ENCODE data around the gene BTNL9.

GRCh38 chr5:181100121-181100875 is 60.2 kb downstream of the BTNL9 start:
- TF ChIP-seq EZH2 (optimal IDR thresholded peaks at IDR 0.05; ENCODE audit: low read depth, low read length) = no peak
- TF ChIP-seq, protein P1, sequence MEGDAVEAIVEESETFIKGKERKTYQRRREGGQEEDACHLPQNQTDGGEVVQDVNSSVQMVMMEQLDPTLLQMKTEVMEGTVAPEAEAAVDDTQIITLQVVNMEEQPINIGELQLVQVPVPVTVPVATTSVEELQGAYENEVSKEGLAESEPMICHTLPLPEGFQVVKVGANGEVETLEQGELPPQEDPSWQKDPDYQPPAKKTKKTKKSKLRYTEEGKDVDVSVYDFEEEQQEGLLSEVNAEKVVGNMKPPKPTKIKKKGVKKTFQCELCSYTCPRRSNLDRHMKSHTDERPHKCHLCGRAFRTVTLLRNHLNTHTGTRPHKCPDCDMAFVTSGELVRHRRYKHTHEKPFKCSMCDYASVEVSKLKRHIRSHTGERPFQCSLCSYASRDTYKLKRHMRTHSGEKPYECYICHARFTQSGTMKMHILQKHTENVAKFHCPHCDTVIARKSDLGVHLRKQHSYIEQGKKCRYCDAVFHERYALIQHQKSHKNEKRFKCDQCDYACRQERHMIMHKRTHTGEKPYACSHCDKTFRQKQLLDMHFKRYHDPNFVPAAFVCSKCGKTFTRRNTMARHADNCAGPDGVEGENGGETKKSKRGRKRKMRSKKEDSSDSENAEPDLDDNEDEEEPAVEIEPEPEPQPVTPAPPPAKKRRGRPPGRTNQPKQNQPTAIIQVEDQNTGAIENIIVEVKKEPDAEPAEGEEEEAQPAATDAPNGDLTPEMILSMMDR (IDR thresholded peaks at IDR 0.05; ENCODE audit: low read length) = no peak
- no peak for TF ChIP-seq EZH2phosphoT487 (IDR thresholded peaks at IDR 0.05; ENCODE audit: low read length)
